ENCODE results near the gene ARID3C. TPM values are rescaled to one million over a fixed set of nuclear protein-coding genes. Genes with fewer than 3 reads are reported as not detected.

ARID3C gene
- total and polyA plus RNA-seq, 2 of the 8 experiments (the other 6 are each of a cell fraction or from before 2014, with no cell fraction given) = 0.08 TPM; not detected in 1

- TF ChIP-seq CTCF (IDR thresholded peaks at IDR 0.05; ENCODE audit: control extremely low read depth in 1 of 3, insufficient read depth in 1 of 3, low read depth in 1 of 3, low read length in 3 of 3) = no peak
- TF ChIP-seq E2F6 (IDR thresholded peaks at IDR 0.05) = no peak
- TF ChIP-seq RNF2 (IDR thresholded peaks at IDR 0.05; ENCODE audit: borderline replicate concordance, low read depth, low read length, missing control alignments, poor library complexity, severe bottlenecking) = no peak
These were observed 22.7 kb downstream of the ARID3C start (continued) for GRCh38 chr9:34606190-34606589.
